K562 (cell line): ENCODE measurements around the gene TMEM38B. TPM values are rescaled to one million over a fixed set of nuclear protein-coding genes. Genes with fewer than 3 reads are reported as not detected.

Experiments
- HNRNPH1 ChIP-seq: fragments of 200-400 bp; formaldehyde crosslinking; optimal IDR thresholded peaks from 2 replicates; pipeline ENCODE3; 2017; ENCODE audit warnings: low read depth, mild to moderate bottlenecking, low read length, moderate library complexity
- KLF13 ChIP-seq: fragments of 450-650 bp; IDR thresholded peaks from 2 replicates; pipeline ENCODE4 v1.6.1; 2016; ENCODE audit warnings: missing genetic modification characterization, low read depth, mild to moderate bottlenecking, missing compliant biosample characterization, moderate library complexity, borderline replicate concordance
- LEF1 ChIP-seq: fragments of 450-650 bp; IDR thresholded peaks from 2 replicates; pipeline ENCODE4 v1.6.1; 2016; ENCODE audit warnings: mild to moderate bottlenecking
- MTF1 ChIP-seq: fragments of 250-450 bp; sonication (Bioruptor Pico); IDR thresholded peaks from 2 replicates; pipeline ENCODE4 v1.9.0; 2021; ENCODE audit warnings: moderate library complexity, mild to moderate bottlenecking, inconsistent platforms, borderline replicate concordance
- OTX1 ChIP-seq: fragments of 450-650 bp; formaldehyde crosslinking; IDR thresholded peaks from 2 replicates; pipeline ENCODE4 v1.4.0; 2022; ENCODE audit warnings: mild to moderate bottlenecking
- SLC30A9 ChIP-seq: fragments of 250-450 bp; sonication (Bioruptor Pico); IDR thresholded peaks from 2 replicates; pipeline ENCODE4 v1.8.0; 2022; ENCODE audit warnings: mild to moderate bottlenecking, moderate library complexity
- SRSF9 ChIP-seq: fragments of 200-400 bp; formaldehyde crosslinking; IDR thresholded peaks from 2 replicates; pipeline ENCODE4 v1.6.1; 2017; ENCODE audit warnings: low read depth, low read length, borderline replicate concordance
- ZFP36 ChIP-seq: fragments of 150-350 bp; IDR thresholded peaks from 2 replicates; pipeline ENCODE4 v1.6.1; 2018; ENCODE audit warnings: low read length, low read depth; ENCODE audit not compliant: partially characterized antibody
- ZNF121 ChIP-seq: sonication (generic); formaldehyde crosslinking; conservative IDR thresholded peaks from 2 replicates; pipeline ENCODE4 v1.8.0; 2022; ENCODE audit warnings: missing genetic modification reagents
- ZNF695 ChIP-seq: fragments of 450-650 bp; formaldehyde crosslinking; IDR thresholded peaks from 2 replicates; pipeline ENCODE4 v1.4.0; 2020; ENCODE audit warnings: mild to moderate bottlenecking, moderate library complexity
- ZNF75A ChIP-seq: fragments of 450-650 bp; formaldehyde crosslinking; IDR thresholded peaks from 2 replicates; pipeline ENCODE4 v1.4.0; 2020; ENCODE audit warnings: mild to moderate bottlenecking
- polyA plus RNA-seq, 8 experiments: library from polyadenylated mRNA; depleted of rRNA in 4 of 8; stranded (reverse) in 5 of 8; unstranded in 3 of 8; fragments of >200 nt; fragmentation: Nextera tagmentation in 2 of 8; fragmentation: Illumina TruSeq in 1 of 8; extraction: Ambion mirVana in 2 of 8; extraction: Trizol in 1 of 8; gene quantifications; 2 replicates each; pipeline versions ENCODE4 v1.2.1 to v1.2.3, GENCODE V29; 2011 to 2014; ENCODE audit warnings: inconsistent platforms in 1 of 8, missing spikeins in 1 of 8
- total RNA-seq, 7 experiments: library from RNA; depleted of rRNA in 6 of 7; stranded (reverse); fragments of >200 nt in 6 of 7; fragmentation: Illumina TruSeq in 2 of 7; extraction: Trizol in 2 of 7; gene quantifications; 2 replicates each; pipeline versions ENCODE4 v1.2.1 to v1.2.3, GENCODE V29; 2011 to 2021; ENCODE audit warnings: low replicate concordance in 1 of 7
- TF ChIP-seq, protein P1 (sequence below): fragments of 450-650 bp; IDR thresholded peaks from 2 replicates; pipeline ENCODE4 v1.6.1; 2016; ENCODE audit warnings: mild to moderate bottlenecking, moderate library complexity
- TF ChIP-seq, protein P2 (sequence below): fragments of 450-650 bp; IDR thresholded peaks from 2 replicates; pipeline ENCODE4 v1.6.1; 2016; ENCODE audit warnings: mild to moderate bottlenecking

The TMEM38B gene
- total and polyA plus RNA-seq, 9 of the 15 experiments (the other 6 are each of a cell fraction or from before 2014, with no cell fraction given): 26.0 to 57.5 (median 38.5) TPM

DNA sequence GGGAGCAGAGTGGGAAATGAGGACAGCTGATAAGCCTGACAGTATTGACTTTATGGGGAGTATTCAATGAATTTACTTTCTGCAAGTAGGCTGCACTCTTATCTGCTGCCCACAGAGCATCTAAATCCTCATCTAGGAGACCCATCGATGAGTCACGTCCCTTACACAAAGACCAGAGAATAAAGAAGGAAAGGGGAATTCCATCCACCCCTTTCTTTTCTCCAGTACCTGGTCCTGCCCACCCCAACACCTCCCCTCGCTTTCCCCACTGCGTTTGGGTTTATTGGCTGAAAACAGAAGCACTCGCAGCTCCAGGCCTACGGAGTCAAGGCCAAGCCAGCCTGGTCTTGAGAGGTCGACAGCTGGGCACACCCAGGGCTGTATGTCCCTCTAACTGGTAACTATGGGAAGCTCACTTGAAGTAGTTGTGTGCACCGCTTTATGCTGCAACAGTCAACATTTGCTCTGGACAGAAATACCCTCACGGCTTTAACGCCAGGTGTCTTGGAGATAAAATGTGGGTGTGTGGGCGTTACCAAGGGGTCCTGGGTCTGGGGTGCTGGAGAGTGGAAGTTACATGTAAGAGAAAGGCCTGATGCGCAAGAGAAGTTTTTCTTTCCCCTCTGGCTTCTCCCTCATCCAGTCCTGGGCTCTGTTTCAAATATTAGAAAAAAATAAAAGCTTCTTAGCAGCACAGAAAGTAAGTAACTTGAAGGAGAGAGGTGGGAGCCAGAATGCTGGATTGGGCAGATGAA lies 46.6 kb upstream of the TMEM38B start (continued):
- TF ChIP-seq, protein P1, sequence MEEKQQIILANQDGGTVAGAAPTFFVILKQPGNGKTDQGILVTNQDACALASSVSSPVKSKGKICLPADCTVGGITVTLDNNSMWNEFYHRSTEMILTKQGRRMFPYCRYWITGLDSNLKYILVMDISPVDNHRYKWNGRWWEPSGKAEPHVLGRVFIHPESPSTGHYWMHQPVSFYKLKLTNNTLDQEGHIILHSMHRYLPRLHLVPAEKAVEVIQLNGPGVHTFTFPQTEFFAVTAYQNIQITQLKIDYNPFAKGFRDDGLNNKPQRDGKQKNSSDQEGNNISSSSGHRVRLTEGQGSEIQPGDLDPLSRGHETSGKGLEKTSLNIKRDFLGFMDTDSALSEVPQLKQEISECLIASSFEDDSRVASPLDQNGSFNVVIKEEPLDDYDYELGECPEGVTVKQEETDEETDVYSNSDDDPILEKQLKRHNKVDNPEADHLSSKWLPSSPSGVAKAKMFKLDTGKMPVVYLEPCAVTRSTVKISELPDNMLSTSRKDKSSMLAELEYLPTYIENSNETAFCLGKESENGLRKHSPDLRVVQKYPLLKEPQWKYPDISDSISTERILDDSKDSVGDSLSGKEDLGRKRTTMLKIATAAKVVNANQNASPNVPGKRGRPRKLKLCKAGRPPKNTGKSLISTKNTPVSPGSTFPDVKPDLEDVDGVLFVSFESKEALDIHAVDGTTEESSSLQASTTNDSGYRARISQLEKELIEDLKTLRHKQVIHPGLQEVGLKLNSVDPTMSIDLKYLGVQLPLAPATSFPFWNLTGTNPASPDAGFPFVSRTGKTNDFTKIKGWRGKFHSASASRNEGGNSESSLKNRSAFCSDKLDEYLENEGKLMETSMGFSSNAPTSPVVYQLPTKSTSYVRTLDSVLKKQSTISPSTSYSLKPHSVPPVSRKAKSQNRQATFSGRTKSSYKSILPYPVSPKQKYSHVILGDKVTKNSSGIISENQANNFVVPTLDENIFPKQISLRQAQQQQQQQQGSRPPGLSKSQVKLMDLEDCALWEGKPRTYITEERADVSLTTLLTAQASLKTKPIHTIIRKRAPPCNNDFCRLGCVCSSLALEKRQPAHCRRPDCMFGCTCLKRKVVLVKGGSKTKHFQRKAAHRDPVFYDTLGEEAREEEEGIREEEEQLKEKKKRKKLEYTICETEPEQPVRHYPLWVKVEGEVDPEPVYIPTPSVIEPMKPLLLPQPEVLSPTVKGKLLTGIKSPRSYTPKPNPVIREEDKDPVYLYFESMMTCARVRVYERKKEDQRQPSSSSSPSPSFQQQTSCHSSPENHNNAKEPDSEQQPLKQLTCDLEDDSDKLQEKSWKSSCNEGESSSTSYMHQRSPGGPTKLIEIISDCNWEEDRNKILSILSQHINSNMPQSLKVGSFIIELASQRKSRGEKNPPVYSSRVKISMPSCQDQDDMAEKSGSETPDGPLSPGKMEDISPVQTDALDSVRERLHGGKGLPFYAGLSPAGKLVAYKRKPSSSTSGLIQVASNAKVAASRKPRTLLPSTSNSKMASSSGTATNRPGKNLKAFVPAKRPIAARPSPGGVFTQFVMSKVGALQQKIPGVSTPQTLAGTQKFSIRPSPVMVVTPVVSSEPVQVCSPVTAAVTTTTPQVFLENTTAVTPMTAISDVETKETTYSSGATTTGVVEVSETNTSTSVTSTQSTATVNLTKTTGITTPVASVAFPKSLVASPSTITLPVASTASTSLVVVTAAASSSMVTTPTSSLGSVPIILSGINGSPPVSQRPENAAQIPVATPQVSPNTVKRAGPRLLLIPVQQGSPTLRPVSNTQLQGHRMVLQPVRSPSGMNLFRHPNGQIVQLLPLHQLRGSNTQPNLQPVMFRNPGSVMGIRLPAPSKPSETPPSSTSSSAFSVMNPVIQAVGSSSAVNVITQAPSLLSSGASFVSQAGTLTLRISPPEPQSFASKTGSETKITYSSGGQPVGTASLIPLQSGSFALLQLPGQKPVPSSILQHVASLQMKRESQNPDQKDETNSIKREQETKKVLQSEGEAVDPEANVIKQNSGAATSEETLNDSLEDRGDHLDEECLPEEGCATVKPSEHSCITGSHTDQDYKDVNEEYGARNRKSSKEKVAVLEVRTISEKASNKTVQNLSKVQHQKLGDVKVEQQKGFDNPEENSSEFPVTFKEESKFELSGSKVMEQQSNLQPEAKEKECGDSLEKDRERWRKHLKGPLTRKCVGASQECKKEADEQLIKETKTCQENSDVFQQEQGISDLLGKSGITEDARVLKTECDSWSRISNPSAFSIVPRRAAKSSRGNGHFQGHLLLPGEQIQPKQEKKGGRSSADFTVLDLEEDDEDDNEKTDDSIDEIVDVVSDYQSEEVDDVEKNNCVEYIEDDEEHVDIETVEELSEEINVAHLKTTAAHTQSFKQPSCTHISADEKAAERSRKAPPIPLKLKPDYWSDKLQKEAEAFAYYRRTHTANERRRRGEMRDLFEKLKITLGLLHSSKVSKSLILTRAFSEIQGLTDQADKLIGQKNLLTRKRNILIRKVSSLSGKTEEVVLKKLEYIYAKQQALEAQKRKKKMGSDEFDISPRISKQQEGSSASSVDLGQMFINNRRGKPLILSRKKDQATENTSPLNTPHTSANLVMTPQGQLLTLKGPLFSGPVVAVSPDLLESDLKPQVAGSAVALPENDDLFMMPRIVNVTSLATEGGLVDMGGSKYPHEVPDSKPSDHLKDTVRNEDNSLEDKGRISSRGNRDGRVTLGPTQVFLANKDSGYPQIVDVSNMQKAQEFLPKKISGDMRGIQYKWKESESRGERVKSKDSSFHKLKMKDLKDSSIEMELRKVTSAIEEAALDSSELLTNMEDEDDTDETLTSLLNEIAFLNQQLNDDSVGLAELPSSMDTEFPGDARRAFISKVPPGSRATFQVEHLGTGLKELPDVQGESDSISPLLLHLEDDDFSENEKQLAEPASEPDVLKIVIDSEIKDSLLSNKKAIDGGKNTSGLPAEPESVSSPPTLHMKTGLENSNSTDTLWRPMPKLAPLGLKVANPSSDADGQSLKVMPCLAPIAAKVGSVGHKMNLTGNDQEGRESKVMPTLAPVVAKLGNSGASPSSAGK: no peak
- TF ChIP-seq LEF1 (peak; percentile 91), ZNF695 (CRISPR knock-in tag) (no peak), ZNF75A (CRISPR knock-in tag) (no peak), ZFP36 (no peak), MTF1 (CRISPR knock-in tag) (no peak), ZNF121 (CRISPR knock-in tag) (no peak), SRSF9 (no peak), OTX1 (no peak), SLC30A9 (CRISPR knock-in tag) (no peak), HNRNPH1 (no peak), KLF13 (tag) (peak; percentile 16; the same call in 1 of the 2 replicates)
- TF ChIP-seq, protein P2, sequence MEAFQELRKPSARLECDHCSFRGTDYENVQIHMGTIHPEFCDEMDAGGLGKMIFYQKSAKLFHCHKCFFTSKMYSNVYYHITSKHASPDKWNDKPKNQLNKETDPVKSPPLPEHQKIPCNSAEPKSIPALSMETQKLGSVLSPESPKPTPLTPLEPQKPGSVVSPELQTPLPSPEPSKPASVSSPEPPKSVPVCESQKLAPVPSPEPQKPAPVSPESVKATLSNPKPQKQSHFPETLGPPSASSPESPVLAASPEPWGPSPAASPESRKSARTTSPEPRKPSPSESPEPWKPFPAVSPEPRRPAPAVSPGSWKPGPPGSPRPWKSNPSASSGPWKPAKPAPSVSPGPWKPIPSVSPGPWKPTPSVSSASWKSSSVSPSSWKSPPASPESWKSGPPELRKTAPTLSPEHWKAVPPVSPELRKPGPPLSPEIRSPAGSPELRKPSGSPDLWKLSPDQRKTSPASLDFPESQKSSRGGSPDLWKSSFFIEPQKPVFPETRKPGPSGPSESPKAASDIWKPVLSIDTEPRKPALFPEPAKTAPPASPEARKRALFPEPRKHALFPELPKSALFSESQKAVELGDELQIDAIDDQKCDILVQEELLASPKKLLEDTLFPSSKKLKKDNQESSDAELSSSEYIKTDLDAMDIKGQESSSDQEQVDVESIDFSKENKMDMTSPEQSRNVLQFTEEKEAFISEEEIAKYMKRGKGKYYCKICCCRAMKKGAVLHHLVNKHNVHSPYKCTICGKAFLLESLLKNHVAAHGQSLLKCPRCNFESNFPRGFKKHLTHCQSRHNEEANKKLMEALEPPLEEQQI: peak; percentile 80; the same call in 1 of the 2 replicates
